NCI-H146 treated with DMSO at 0.1 percent for 48 hours (cell line): ENCODE data around the gene SRC.

Experiments
- DNase-seq: peaks from one replicate; lab custom pipeline; 2025; ENCODE audit not compliant: unreplicated experiment; lab: John Stamatoyannopoulos, UW

Gene SRC

GRCh38 chr20:37381621-37382471, 35.9 kb downstream of the SRC start:
- no peak for DNase-seq

DNA sequence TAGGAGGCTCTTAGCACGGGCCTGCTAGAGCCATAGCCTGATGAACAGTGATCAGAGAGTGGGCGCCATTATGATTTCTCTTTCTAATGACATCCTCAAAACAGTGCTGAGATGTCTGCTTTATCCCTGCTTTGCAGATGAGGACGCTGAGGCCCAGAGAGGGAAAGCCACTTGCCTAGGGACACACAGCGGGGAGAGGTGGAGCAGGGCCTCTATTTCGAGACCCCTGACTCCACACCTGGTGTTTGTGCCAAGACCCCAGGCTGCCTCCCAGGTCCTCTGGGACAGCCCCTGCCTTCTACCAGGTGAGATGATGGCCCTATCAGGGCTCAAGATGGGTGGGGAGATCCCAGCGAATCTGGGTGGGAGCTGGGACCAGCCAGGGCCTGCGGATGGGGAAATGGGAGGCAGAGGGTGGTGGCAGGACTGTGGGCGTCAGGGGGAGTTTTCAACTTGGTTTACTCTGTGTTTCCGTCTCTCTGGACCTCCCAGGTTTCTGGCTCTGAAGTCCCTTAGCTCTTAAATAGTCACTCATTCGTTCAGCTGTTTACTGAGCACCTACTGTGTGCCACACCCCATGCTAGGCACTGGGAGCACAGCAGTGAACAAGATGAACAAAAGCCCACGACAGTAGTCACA, 36.7 kb downstream of the SRC start:
- DNase-seq: no peak

GRCh38 chr20:37383229-37383989, 37.5 kb downstream of the SRC start:
- DNase-seq: no peak

GRCh38 chr20:37384683-37385174, 38.8 kb downstream of the SRC start:
- no peak for DNase-seq

DNA sequence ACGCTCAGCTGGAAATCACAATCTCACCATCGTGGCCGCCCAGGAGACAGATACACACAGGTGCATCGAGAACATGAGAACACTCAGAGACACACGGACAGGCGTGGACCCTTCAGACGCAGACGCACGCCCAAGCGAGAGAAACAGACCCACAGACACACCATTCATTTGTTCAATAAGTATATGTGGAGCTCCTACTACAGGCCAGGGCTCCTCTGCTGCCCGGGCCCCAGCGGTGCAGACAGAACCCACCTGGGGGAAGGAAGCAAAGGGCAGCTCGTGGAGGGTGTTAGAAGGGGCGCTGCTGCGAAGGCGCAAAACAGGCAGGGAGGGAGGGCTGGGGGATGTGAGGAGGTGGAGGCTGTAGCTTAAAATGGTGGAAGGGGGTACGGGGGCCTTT, 39.2 kb downstream of the SRC start:
- no peak for DNase-seq

DNA sequence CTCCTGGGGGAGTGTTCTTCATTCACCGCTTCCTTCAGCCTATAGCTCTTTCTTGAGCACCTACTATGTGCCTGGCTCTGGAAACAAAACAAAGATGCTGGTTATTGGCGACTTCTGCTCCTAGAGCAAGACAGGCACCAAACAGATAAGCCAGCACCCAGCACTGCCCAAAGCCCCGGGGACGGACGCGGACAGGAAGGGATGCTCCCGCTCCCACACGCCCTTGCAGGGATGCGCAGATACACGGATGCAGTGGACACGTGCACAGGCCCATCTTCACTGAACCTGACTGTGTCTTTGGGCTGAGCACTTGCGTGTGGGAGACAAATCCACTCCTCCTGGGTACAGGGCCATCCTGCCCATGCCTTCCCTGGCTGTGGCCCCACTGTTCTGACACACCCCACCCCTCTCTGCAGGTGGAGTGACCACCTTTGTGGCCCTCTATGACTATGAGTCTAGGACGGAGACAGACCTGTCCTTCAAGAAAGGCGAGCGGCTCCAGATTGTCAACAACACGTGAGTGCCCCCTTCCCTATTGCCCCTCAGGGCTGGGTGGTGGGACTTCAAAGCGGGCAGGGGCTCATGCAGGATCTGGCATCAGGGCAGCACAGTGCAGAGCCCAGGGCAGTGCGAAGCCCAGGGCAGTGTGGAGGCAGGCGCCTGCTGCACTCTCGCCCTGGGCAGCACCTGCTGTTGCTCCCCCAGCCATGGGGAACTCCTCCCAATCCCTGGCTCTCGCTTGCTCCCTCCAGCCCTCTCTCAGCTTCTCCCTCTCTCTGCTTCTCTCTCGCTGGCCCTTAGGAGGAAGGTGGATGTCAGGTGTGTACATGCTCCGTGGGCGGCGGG, 39.9 kb downstream of the SRC start:
- no peak for DNase-seq

GRCh38 chr20:37386505-37387251, 40.7 kb downstream of the SRC start:
- no peak for DNase-seq

DNA sequence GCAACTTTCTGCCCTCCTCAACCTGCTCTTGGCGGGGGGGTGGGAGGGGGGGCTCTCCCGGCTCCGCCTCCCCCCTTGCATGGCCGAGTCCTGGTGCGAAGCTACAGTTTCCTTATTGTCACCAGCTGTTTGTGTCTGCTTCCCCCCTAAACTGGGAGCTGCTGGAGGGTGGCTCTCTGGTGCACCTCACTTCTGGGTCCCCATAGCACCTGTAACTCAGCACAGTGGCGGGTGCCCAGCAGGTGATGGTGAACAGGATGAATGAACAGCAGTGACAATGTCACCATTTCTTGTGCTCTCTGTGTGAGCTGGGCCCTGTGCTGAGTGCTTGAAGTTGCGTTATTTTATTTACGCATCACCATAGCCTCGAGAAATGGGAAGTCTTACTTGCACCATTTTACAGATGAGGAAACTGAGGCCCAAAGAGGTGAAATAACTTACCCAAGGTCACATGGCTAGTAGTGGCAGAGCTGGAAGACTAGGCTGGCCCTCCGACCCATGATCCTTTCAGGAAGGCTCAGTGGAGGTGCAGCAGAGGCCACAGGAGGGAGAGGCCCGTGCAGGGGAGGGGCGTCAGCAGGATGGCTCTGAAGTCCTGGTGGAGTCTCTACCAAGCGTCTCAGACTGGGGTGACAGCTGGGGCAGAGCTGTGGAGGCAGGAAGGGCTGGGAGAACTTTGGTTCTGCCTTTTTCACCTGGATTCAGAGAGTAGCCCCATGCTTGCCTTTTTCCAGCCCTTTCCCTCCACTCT, 41.8 kb downstream of the SRC start:
- DNase-seq: no peak

DNA sequence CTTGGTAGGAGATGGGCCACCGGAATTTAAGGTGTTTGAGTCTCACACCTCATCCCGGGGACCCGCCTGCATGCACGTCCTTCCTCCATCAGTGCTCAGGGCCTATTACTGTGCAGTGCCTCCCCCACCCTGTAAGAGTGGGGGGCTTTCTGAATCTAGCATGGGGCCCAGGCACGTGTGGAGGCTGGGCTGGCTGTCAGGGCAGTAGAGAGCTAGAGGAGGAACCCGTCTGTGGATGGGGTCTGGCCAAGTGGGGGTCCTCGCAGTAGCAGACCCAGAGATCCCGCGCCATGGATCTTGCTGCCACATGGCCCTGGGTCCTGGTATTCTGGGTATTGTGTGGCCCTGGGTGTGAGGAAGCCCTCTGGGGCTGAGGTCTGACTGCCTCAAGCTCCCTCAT, 42.9 kb downstream of the SRC start:
- no peak for DNase-seq

DNA sequence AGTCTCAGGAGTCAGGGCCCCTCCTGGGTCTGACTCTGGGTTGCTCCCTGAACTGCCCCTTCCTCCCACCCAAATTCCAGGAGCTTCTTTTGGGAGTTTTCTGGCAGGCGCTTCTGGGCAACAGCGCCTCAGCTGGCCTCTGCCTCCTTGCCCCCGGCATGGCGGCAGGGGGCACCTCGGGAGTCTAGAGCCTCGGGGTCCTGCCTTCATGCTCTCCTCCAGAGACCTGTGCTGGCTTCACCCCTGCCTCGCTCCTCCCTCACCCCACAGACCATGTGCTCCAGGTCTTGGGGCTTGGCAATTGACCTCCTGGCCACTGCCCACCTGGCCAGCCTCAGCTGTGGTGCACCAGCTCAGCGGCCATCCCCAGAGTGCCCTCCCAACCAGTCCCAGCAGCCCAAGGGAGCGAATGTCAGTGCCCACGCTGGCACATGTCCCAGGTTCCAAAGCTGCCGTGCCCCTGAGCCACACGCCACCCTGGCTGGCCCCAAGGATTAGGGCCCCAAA, 43.4 kb downstream of the SRC start:
- no peak for DNase-seq

- DNase-seq: no peak
These were observed 43.9 kb downstream of the SRC start for GRCh38 chr20:37389844-37390275.

DNA sequence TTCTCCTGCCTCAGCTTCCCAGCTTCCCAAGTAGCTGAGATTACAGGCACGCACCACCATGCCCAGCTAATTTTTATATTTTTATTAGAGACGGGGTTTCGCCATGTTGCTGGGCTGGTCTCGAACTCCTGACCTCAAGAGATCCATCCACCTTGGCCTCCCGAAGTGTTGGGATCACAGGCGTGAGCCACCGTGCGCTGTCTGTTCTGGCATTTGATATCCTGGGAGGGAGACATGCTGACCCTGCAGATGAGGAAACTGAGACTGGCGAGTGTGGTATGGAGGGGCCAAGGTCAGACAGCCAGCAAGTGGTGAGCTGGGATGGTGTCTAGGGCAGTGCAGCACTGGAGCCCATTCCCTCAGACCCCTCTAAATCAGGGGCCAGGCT, 44.6 kb downstream of the SRC start:
- no peak for DNase-seq

GRCh38 chr20:37390891-37391525, 45.1 kb downstream of the SRC start:
- DNase-seq: no peak

GRCh38 chr20:37392441-37393195, 46.7 kb downstream of the SRC start:
- no peak for DNase-seq

GRCh38 chr20:37393196-37393862, 47.4 kb downstream of the SRC start:
- DNase-seq: no peak

GRCh38 chr20:37393863-37394542, 48.1 kb downstream of the SRC start:
- no peak for DNase-seq
